Neural crest cell (in vitro differentiated cells): ENCODE results near the gene PSIP1. TPM values are rescaled to one million over a fixed set of nuclear protein-coding genes. Genes with fewer than 3 reads are reported as not detected.
"Not testable (repeated sequence)": the region's sequence is repeated elsewhere in the genome, so short reads cannot be mapped to it uniquely, and the experiment has no call there.

Experiments used
- DNase-seq: peaks from one replicate; pipeline ENCODE4 v3.0.0; 2021; ENCODE audit warnings: low read depth, mixed read lengths, low spot score
- H3K27ac Mint-ChIP-seq: one replicate; pipeline ENCODE4 v1.8.0; 2021; ENCODE audit warnings: mild to moderate bottlenecking, mixed read lengths; ENCODE audit not compliant: unreplicated experiment
- H3K27me3 Mint-ChIP-seq: 2 replicates; pipeline ENCODE4 v1.8.0; 2021; ENCODE audit warnings: low read depth, mild to moderate bottlenecking, mixed read lengths
- H3K36me3 Mint-ChIP-seq: 2 replicates; pipeline ENCODE4 v1.8.0; 2021; ENCODE audit warnings: low read depth, mild to moderate bottlenecking, mixed read lengths
- H3K4me1 Mint-ChIP-seq: 2 replicates; pipeline ENCODE4 v1.8.0; 2021; ENCODE audit warnings: mixed read lengths
- H3K4me3 Mint-ChIP-seq: one replicate; pipeline ENCODE4 v1.8.0; 2021; ENCODE audit warnings: mild to moderate bottlenecking, mixed read lengths
- H3K9me3 Mint-ChIP-seq: 2 replicates; pipeline ENCODE4 v1.8.0; 2021; ENCODE audit warnings: mixed read lengths
- CTCF ChIP-seq: fragments of 200-600 bp; sonication (generic); conservative IDR thresholded peaks from 2 replicates; pipeline ENCODE4 v1.5.0; 2021; ENCODE audit warnings: antibody characterized with exemption, mild to moderate bottlenecking
- total RNA-seq: library from RNA; stranded (reverse); gene quantifications from 2 replicates; pipeline ENCODE4 v1.2.1, GENCODE V29; 2021

PSIP1 gene
- total RNA-seq, 1 donor from 2014 or later = 154 TPM

- Mint-ChIP-seq H3K36me3 (peaks cover 19% of the 10 kb centered on the region), H3K9me3 (no peaks in the 10 kb centered on the region)
These were observed 56.8 kb downstream of the PSIP1 start for GRCh38 chr9:15453956-15454355.

GRCh38 chr9:15444141-15444540, 66.6 kb downstream of the PSIP1 start:
- peaks cover 74% of the 10 kb centered on the region for H3K36me3 Mint-ChIP-seq
- no peak overlapping the region for H3K27ac Mint-ChIP-seq
- DNase-seq = no peak
- peaks cover 4% of the 10 kb centered on the region for H3K9me3 Mint-ChIP-seq
- no peaks in the 10 kb centered on the region for H3K4me1 Mint-ChIP-seq
- no peaks in the 10 kb centered on the region for H3K27me3 Mint-ChIP-seq
- no peak for TF ChIP-seq CTCF
- H3K4me3 Mint-ChIP-seq = no peak overlapping the region

More at GRCh38 chr9:15453956-15454355, 56.8 kb downstream of the PSIP1 start:
- TF ChIP-seq CTCF = no peak
- no peaks in the 10 kb centered on the region for H3K4me1 Mint-ChIP-seq
- H3K4me3 Mint-ChIP-seq = no peak overlapping the region
- no peak overlapping the region for H3K27ac Mint-ChIP-seq
- no peak for DNase-seq
- no peaks in the 10 kb centered on the region for H3K27me3 Mint-ChIP-seq

GRCh38 chr9:15442264-15442663, 68.5 kb downstream of the PSIP1 start:
- not testable (repeated sequence) for H3K4me3 Mint-ChIP-seq, H3K27me3 Mint-ChIP-seq, H3K27ac Mint-ChIP-seq, DNase-seq, H3K4me1 Mint-ChIP-seq, H3K9me3 Mint-ChIP-seq
- peaks cover 80% of the 10 kb centered on the region for H3K36me3 Mint-ChIP-seq

- not testable (repeated sequence) for H3K4me3 Mint-ChIP-seq, H3K27ac Mint-ChIP-seq, DNase-seq, H3K4me1 Mint-ChIP-seq, H3K9me3 Mint-ChIP-seq, H3K27me3 Mint-ChIP-seq
- H3K36me3 Mint-ChIP-seq = peaks cover 77% of the 10 kb centered on the region
These were observed 68.9 kb downstream of the PSIP1 start for GRCh38 chr9:15441841-15442240.

GRCh38 chr9:15438891-15439290, 71.9 kb downstream of the PSIP1 start:
- Mint-ChIP-seq H3K27ac (no peak overlapping the region), H3K27me3 (no peaks in the 10 kb centered on the region), H3K36me3 (peaks cover 70% of the 10 kb centered on the region), H3K4me3 (no peak overlapping the region), H3K9me3 (peaks cover 6% of the 10 kb centered on the region), H3K4me1 (no peaks in the 10 kb centered on the region)
- TF ChIP-seq CTCF = no peak
- no peak for DNase-seq

- H3K27ac Mint-ChIP-seq = no peak overlapping the region
- TF ChIP-seq CTCF = no peak
- peaks cover 17% of the 10 kb centered on the region for H3K4me1 Mint-ChIP-seq
- DNase-seq = no peak
- peaks cover 2% of the 10 kb centered on the region for H3K9me3 Mint-ChIP-seq
- peaks cover 38% of the 10 kb centered on the region for H3K36me3 Mint-ChIP-seq
- no peak overlapping the region for H3K4me3 Mint-ChIP-seq
- no peaks in the 10 kb centered on the region for H3K27me3 Mint-ChIP-seq
These were observed 77.1 kb downstream of the PSIP1 start for GRCh38 chr9:15433661-15434060.

- H3K4me3 Mint-ChIP-seq = no peak overlapping the region
- H3K36me3 Mint-ChIP-seq = peaks cover 35% of the 10 kb centered on the region
- H3K27me3 Mint-ChIP-seq = no peaks in the 10 kb centered on the region
These were observed 77.6 kb downstream of the PSIP1 start for GRCh38 chr9:15433191-15433590.

More at GRCh38 chr9:15433191-15433590, 77.6 kb downstream of the PSIP1 start:
- H3K9me3 Mint-ChIP-seq = no peaks in the 10 kb centered on the region
- no peak for DNase-seq
- H3K4me1 Mint-ChIP-seq = peaks cover 17% of the 10 kb centered on the region
- H3K27ac Mint-ChIP-seq = no peak overlapping the region
- no peak for TF ChIP-seq CTCF
